Keratinocyte (primary cell): Measurements from ENCODE around the gene IDS.

ENCODE experiments used
- EZH2 ChIP-seq: IDR thresholded peaks from one replicate; pipeline ENCODE4 v1.6.1; 2012; ENCODE audit warnings: inconsistent platforms, mild to moderate bottlenecking, low read length, moderate library complexity
- TF ChIP-seq, protein P1 (sequence below), 3 experiments: IDR thresholded peaks in 1 of 3; conservative IDR thresholded peaks in 1 of 3; optimal IDR thresholded peaks in 1 of 3; 2 replicates in 2 of 3; 3 replicates in 1 of 3; pipeline versions ENCODE3 to v1.5.1; 2011; ENCODE audit warnings: low read length in 3 of 3, mild to moderate bottlenecking in 3 of 3, moderate library complexity in 2 of 3, control low read depth in 1 of 3, inconsistent platforms in 1 of 3; ENCODE audit not compliant: insufficient read depth in 2 of 3; ENCODE audit errors: extremely low read depth in 1 of 3

DNA sequence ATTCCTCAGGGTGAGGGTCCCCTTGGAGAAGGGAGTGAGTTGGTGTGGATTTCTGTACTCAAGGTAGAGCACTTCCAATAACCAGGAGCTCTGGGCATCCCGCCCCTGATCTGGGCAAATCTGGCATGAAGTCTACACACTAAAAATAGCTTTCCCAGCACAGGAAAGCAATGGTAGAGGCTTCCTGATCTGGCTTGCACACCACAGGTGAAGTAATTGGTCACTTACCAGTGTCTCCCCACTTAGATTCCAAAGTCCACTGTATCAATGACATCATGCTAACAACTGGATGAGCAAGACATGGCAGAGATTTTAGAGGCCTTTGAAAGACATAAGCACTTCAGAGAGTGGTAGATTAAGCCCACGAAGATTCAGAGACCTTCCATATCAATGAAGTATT, 17.8 kb upstream of the IDS start:
- TF ChIP-seq, protein P1, sequence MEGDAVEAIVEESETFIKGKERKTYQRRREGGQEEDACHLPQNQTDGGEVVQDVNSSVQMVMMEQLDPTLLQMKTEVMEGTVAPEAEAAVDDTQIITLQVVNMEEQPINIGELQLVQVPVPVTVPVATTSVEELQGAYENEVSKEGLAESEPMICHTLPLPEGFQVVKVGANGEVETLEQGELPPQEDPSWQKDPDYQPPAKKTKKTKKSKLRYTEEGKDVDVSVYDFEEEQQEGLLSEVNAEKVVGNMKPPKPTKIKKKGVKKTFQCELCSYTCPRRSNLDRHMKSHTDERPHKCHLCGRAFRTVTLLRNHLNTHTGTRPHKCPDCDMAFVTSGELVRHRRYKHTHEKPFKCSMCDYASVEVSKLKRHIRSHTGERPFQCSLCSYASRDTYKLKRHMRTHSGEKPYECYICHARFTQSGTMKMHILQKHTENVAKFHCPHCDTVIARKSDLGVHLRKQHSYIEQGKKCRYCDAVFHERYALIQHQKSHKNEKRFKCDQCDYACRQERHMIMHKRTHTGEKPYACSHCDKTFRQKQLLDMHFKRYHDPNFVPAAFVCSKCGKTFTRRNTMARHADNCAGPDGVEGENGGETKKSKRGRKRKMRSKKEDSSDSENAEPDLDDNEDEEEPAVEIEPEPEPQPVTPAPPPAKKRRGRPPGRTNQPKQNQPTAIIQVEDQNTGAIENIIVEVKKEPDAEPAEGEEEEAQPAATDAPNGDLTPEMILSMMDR (optimal IDR thresholded peaks at IDR 0.05 in 1 of 3, IDR thresholded peaks at IDR 0.05 in 1 of 3, conservative IDR thresholded peaks at IDR 0.05 in 1 of 3; ENCODE audit: extremely low read depth in 1 of 3, insufficient read depth in 2 of 3, low read length in 3 of 3) = no peak
- no peak for TF ChIP-seq EZH2
